Uterus (tissue), 4 donors: ENCODE measurements around the gene MYL12B. TPM values are rescaled to one million over a fixed set of nuclear protein-coding genes. Genes with fewer than 3 reads are reported as not detected.

ENCODE experiments used
- DNase-seq, 2 donors: peaks; one replicate each; pipeline ENCODE4 v3.0.0-alpha.2; 2019 to 2020
- H3K27ac ChIP-seq, 2 donors: fragments of 200-600 bp; sonication (generic); 1 replicate in 1 of 2; 2 replicates in 1 of 2; pipeline ENCODE4 v1.5.1; 2016 to 2018
- H3K27me3 ChIP-seq, 2 donors: fragments of 200-600 bp; sonication (generic); one replicate each; pipeline ENCODE4 v1.5.1; 2018 to 2019; ENCODE audit warnings: control low read depth in 1 of 2
- H3K36me3 ChIP-seq, 2 donors: fragments of 200-600 bp; sonication (generic); one replicate each; pipeline ENCODE4 v1.5.1; 2019; ENCODE audit warnings: control low read depth in 1 of 2
- H3K4me1 ChIP-seq, 2 donors: fragments of 200-600 bp; sonication (generic); one replicate each; pipeline ENCODE4 v1.5.1; 2018 to 2019; ENCODE audit warnings: control low read depth in 1 of 2
- H3K4me3 ChIP-seq, 2 donors: fragments of 200-600 bp; sonication (generic); 1 replicate in 1 of 2; 2 replicates in 1 of 2; pipeline ENCODE4 v1.5.1; 2018 to 2019; ENCODE audit warnings: mild to moderate bottlenecking in 1 of 2
- H3K9me3 ChIP-seq, 2 donors: fragments of 200-600 bp; sonication (generic); one replicate each; pipeline ENCODE4 v1.5.1; 2019; ENCODE audit warnings: control low read depth in 1 of 2
- POLR2A ChIP-seq, 2 donors: fragments of 450-650 bp; IDR thresholded peaks; one replicate each; pipeline ENCODE4 v1.6.1; 2016; ENCODE audit warnings: antibody characterized with exemption in 2 of 2, mild to moderate bottlenecking in 1 of 2, moderate library complexity in 1 of 2
- intact Hi-C: fragments of 100-400 bp; cut with DNase I; formaldehyde crosslinking; loops from one replicate; pipeline ENCODE4 v1.15.1; 2023; ENCODE audit warnings: low total_unique reads
- total RNA-seq, 4 donors: library from RNA; depleted of rRNA in 3 of 4; stranded (reverse); fragments of >200 nt in 3 of 4; gene quantifications; one replicate each; pipeline versions ENCODE4 v1.1.0 to v1.2.4, GENCODE V29; 2014 to 2023
- TF ChIP-seq, protein P1 (sequence below), 4 experiments: fragments of 200-600 bp in 2 of 4; fragments of 450-650 bp in 2 of 4; sonication (generic) in 2 of 4; IDR thresholded peaks; one replicate each; pipeline ENCODE4 v1.5.1; 2016 to 2019; ENCODE audit warnings: antibody characterized with exemption in 4 of 4, mild to moderate bottlenecking in 2 of 4, moderate library complexity in 1 of 4
- donor health status: DM: yes; HTN: yes; CAD: no.

MYL12B gene
- total RNA-seq, 4 donors from 2014 or later, result 236 to 387 (median 305) TPM

DNA sequence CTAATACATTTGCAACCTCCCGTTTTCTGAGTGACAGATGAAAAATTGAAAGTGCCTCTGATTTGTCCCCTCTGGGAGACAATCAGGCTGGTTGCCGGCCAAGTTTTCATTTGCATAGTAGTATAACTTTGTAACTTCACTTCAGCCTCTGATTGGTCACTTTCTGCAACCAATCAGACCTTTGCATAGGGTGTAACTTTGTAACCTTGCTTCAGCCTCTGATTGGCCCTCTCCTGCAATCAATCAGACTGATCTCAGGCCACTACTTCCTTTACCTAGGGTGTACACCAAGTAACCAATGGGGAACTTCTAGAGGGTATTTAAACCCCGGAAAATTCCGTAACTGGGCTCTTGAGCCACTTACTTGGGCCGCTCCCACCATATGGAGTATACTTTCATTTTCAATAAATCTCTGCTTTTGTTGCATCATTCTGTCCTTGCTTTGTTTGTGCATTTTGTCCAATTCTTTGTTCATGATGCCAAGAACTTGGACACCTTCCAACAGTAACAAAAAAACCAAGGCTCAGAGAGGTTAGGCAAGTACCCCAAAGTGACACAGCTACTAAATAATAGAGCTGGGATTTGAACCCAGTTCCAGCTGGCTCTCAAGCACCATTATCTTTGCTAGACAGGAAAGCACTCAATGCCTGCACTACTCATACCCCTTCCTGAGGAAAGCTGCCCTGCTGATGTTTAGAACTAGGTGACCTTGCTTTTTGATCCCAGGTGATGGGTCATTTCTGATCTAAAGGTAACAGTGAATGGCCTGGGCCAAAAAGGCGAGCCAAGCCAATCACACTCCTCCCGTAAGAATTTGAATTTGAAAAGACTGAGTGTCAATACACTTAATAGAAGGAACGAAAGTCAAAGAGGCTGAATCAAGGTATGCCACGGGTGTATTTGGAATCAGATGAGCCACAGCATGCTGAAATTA is 31.3 kb upstream of the MYL12B start:
- Histone ChIP-seq H3K9me3 (no peaks in the 10 kb centered on the region), H3K4me1 (no peaks in the 10 kb centered on the region), H3K27me3 (no peaks in the 10 kb centered on the region), H3K27ac (no peak overlapping the region), H3K36me3 (no peaks in the 10 kb centered on the region), H3K4me3 (no peak overlapping the region)
- DNase-seq, result no peak
- TF ChIP-seq, protein P1, sequence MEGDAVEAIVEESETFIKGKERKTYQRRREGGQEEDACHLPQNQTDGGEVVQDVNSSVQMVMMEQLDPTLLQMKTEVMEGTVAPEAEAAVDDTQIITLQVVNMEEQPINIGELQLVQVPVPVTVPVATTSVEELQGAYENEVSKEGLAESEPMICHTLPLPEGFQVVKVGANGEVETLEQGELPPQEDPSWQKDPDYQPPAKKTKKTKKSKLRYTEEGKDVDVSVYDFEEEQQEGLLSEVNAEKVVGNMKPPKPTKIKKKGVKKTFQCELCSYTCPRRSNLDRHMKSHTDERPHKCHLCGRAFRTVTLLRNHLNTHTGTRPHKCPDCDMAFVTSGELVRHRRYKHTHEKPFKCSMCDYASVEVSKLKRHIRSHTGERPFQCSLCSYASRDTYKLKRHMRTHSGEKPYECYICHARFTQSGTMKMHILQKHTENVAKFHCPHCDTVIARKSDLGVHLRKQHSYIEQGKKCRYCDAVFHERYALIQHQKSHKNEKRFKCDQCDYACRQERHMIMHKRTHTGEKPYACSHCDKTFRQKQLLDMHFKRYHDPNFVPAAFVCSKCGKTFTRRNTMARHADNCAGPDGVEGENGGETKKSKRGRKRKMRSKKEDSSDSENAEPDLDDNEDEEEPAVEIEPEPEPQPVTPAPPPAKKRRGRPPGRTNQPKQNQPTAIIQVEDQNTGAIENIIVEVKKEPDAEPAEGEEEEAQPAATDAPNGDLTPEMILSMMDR (IDR thresholded peaks at IDR 0.05), result no peak
- TF ChIP-seq POLR2A (IDR thresholded peaks at IDR 0.05), result no peak
- intact Hi-C loops, result no loop called here

DNA sequence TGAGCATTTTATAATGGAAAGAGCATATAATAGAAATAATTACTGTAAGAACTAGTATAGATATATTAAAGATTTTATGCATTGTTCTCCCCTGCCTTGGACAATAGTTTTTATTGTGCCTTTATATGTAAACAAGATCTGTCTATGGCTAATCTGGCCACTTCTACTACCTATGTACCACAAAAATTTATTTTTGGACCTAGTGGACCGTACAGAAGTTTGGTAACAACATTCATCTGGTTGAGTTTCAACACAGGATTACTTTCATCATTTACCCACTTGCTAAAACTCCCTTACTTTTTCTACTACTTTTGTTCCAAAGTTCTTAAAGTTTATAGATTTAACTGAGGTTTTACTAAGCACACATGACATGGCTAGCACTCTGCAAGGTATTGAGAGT is 28.9 kb upstream of the MYL12B start:
- intact Hi-C loops, result no loop called here
- Histone ChIP-seq H3K36me3 (no peaks in the 10 kb centered on the region), H3K4me1 (no peaks in the 10 kb centered on the region), H3K27ac (no peak overlapping the region), H3K4me3 (no peak overlapping the region), H3K9me3 (no peaks in the 10 kb centered on the region), H3K27me3 (no peaks in the 10 kb centered on the region)
- TF ChIP-seq POLR2A (IDR thresholded peaks at IDR 0.05), result no peak
- TF ChIP-seq, protein P1 (IDR thresholded peaks at IDR 0.05), result no peak
- no peak for DNase-seq

- Histone ChIP-seq H3K4me1 (no peaks in the 10 kb centered on the region), H3K27ac (no peak overlapping the region), H3K4me3 (no peak overlapping the region), H3K36me3 (no peaks in the 10 kb centered on the region), H3K9me3 (no peaks in the 10 kb centered on the region), H3K27me3 (no peaks in the 10 kb centered on the region)
- intact Hi-C loops, result no loop called here
- no peak for DNase-seq
- TF ChIP-seq, protein P1 (IDR thresholded peaks at IDR 0.05), result no peak
- no peak for TF ChIP-seq POLR2A (IDR thresholded peaks at IDR 0.05)
Measured at GRCh38 chr18:3233433-3234168, 28.3 kb upstream of the MYL12B start.

GRCh38 chr18:3234457-3234856 is 27.5 kb upstream of the MYL12B start:
- Histone ChIP-seq H3K4me1 (no peaks in the 10 kb centered on the region), H3K27ac (no peak overlapping the region), H3K36me3 (no peaks in the 10 kb centered on the region), H3K4me3 (no peak overlapping the region), H3K27me3 (no peaks in the 10 kb centered on the region), H3K9me3 (no peaks in the 10 kb centered on the region)
- no peak for DNase-seq
- TF ChIP-seq, protein P1 (IDR thresholded peaks at IDR 0.05), result no peak
- TF ChIP-seq POLR2A (IDR thresholded peaks at IDR 0.05), result no peak
- intact Hi-C loops, result no loop called here

GRCh38 chr18:3235846-3236245 is 26.1 kb upstream of the MYL12B start:
- H3K36me3 ChIP-seq, result no peaks in the 10 kb centered on the region
- no peak overlapping the region for H3K27ac ChIP-seq
- H3K27me3 ChIP-seq, result no peaks in the 10 kb centered on the region
- intact Hi-C loops, result no loop called here
- H3K4me3 ChIP-seq, result no peak overlapping the region
- no peaks in the 10 kb centered on the region for H3K4me1 ChIP-seq
- DNase-seq, result no peak
- H3K9me3 ChIP-seq, result no peaks in the 10 kb centered on the region
- no peak for TF ChIP-seq POLR2A (IDR thresholded peaks at IDR 0.05)
- TF ChIP-seq, protein P1 (IDR thresholded peaks at IDR 0.05), result no peak
